WTC11 (cell line): ENCODE data around the gene PPP1R1B. TPM values are rescaled to one million over a fixed set of nuclear protein-coding genes. Genes with fewer than 3 reads are reported as not detected.

ENCODE experiments used
- ATAC-seq: fragments of 200-7000 bp; cut with Tn5 transposase; 2 replicates; pipeline ENCODE4 v1.10.0; 2021; ENCODE audit warnings: mild to moderate bottlenecking, moderate library complexity
- CTCF ChIA-PET: fragments of 300-600 bp; sonication (Branson Sonifier 250); formaldehyde crosslinking; loops from one replicate; lab custom pipeline; 2021; ENCODE audit warnings: antibody characterized with exemption; lab: Charles Lee
- POLR2A ChIA-PET: fragments of 350-600 bp; sonication (Branson Sonifier 250); formaldehyde crosslinking; loops from one replicate; lab custom pipeline; 2021; ENCODE audit warnings: antibody characterized with exemption; lab: Charles Lee
- DNase-seq: peaks from one replicate; pipeline ENCODE4 v3.0.0; 2021; ENCODE audit warnings: low spot score
- H3K27ac Mint-ChIP-seq: 2 replicates; pipeline ENCODE4 v1.8.0; 2021; ENCODE audit warnings: mixed read lengths
- H3K27me3 Mint-ChIP-seq: 2 replicates; pipeline ENCODE4 v1.8.0; 2021; ENCODE audit warnings: low read depth, mild to moderate bottlenecking, moderate library complexity, mixed read lengths
- H3K36me3 Mint-ChIP-seq: 2 replicates; pipeline ENCODE4 v1.8.0; 2021; ENCODE audit warnings: mixed read lengths
- H3K4me1 Mint-ChIP-seq: 2 replicates; pipeline ENCODE4 v1.8.0; 2022; ENCODE audit warnings: mixed read lengths
- H3K4me3 Mint-ChIP-seq: 2 replicates; pipeline ENCODE4 v1.8.0; 2021; ENCODE audit warnings: mild to moderate bottlenecking, moderate library complexity, mixed read lengths
- H3K9me3 Mint-ChIP-seq: 2 replicates; pipeline ENCODE4 v1.8.0; 2021; ENCODE audit warnings: mixed read lengths
- ARID4B ChIP-seq: sonication (generic); formaldehyde crosslinking; IDR thresholded peaks from 2 replicates; pipeline ENCODE4 v1.8.0; 2023; ENCODE audit warnings: missing genetic modification reagents, mild to moderate bottlenecking, borderline replicate concordance
- ATF1 ChIP-seq: sonication (generic); formaldehyde crosslinking; IDR thresholded peaks from 2 replicates; pipeline ENCODE4 v1.8.1; 2023; ENCODE audit warnings: mild to moderate bottlenecking, moderate library complexity, missing genetic modification reagents
- ATF6 ChIP-seq: sonication (generic); formaldehyde crosslinking; IDR thresholded peaks from 2 replicates; pipeline ENCODE4 v1.8.1; 2023; ENCODE audit warnings: mild to moderate bottlenecking, missing genetic modification reagents
- CREM ChIP-seq: sonication (generic); formaldehyde crosslinking; IDR thresholded peaks from 2 replicates; pipeline ENCODE4 v1.8.1; 2022; ENCODE audit warnings: mild to moderate bottlenecking, missing genetic modification reagents, moderate library complexity
- ETV6 ChIP-seq: sonication (generic); formaldehyde crosslinking; IDR thresholded peaks from 2 replicates; pipeline ENCODE4 v1.8.1; 2022; ENCODE audit warnings: mild to moderate bottlenecking, missing genetic modification reagents
- FOXP1 ChIP-seq: sonication (generic); formaldehyde crosslinking; IDR thresholded peaks from 2 replicates; pipeline ENCODE4 v1.8.0; 2022; ENCODE audit warnings: missing genetic modification reagents, mild to moderate bottlenecking, moderate library complexity, borderline replicate concordance
- GABPB1 ChIP-seq: sonication (generic); formaldehyde crosslinking; IDR thresholded peaks from 2 replicates; pipeline ENCODE4 v1.8.1; 2023; ENCODE audit warnings: mild to moderate bottlenecking, missing genetic modification reagents
- MAX ChIP-seq: sonication (generic); formaldehyde crosslinking; IDR thresholded peaks from 2 replicates; pipeline ENCODE4 v1.8.0; 2022; ENCODE audit warnings: mild to moderate bottlenecking, missing genetic modification reagents
- SMAD4 ChIP-seq: sonication (generic); formaldehyde crosslinking; IDR thresholded peaks from 2 replicates; pipeline ENCODE4 v1.8.0; 2022; ENCODE audit warnings: mild to moderate bottlenecking, missing genetic modification reagents
- SP1 ChIP-seq: sonication (generic); formaldehyde crosslinking; conservative IDR thresholded peaks from 2 replicates; pipeline ENCODE4 v1.8.1; 2022; ENCODE audit warnings: missing genetic modification reagents
- TEAD1 ChIP-seq: sonication (generic); formaldehyde crosslinking; IDR thresholded peaks from 2 replicates; pipeline ENCODE4 v1.8.0; 2022; ENCODE audit warnings: mild to moderate bottlenecking, missing genetic modification reagents
- ZNF281 ChIP-seq: sonication (generic); formaldehyde crosslinking; IDR thresholded peaks from 2 replicates; pipeline ENCODE4 v1.8.0; 2023; ENCODE audit warnings: mild to moderate bottlenecking, missing genetic modification reagents
- ZNF416 ChIP-seq: fragments of 250-450 bp; sonication (Bioruptor Pico); IDR thresholded peaks from 2 replicates; pipeline ENCODE4 v1.9.0; 2021; ENCODE audit warnings: mild to moderate bottlenecking, inconsistent platforms
- ZNF512 ChIP-seq: sonication (generic); formaldehyde crosslinking; IDR thresholded peaks from 2 replicates; pipeline ENCODE4 v1.8.1; 2022; ENCODE audit warnings: missing genetic modification reagents, borderline replicate concordance
- total RNA-seq: library from RNA; stranded (reverse); gene quantifications from 3 replicates; pipeline ENCODE4 v1.2.3, GENCODE V29; 2021

The PPP1R1B gene
- total RNA-seq, 1 experiment from 2014 or later, result 20.5 TPM

DNA sequence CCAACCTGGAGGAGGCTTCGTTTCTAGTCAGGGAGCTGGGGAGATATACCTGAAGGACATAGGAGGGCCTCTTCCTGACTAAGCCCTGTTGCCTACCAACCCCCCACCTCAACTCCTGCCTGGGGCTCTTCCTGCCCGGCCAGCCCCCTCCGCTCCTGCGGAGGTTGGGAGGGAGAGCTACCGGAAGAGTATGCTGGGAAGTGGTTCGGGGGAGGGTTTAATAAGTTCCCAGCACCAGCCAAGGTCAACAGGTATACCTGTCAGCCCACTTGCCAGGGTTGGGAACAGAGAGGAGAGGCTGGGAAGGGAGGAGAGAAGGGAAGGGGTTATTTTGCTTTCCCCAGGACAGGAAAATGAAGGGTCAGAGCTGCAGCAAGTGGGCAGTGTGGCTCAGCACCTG is 4.7 kb downstream of the PPP1R1B start:
- peak; percentile 49 for DNase-seq
- no peaks in the 10 kb centered on the region for H3K9me3 Mint-ChIP-seq
- TF ChIP-seq ATF6 (no peak), FOXP1 (CRISPR knock-in tag) (no peak), SMAD4 (no peak), ZNF281 (CRISPR knock-in tag) (peak; percentile 83), GABPB1 (CRISPR knock-in tag) (no peak), SP1 (CRISPR knock-in tag) (peak; percentile 63; the same call in 1 of the 2 replicates), TEAD1 (0 out of 2 replicates have a peak, but pooled peaks have one; percentile 71)
- peak overlapping the region; percentile 46 for H3K4me3 Mint-ChIP-seq
- H3K27me3 Mint-ChIP-seq, result peaks cover 18% of the 10 kb centered on the region
- H3K36me3 Mint-ChIP-seq, result no peaks in the 10 kb centered on the region
- ChIA-PET CTCF (interaction anchor here (0.7 to 23.6 kb wide), 14 partner anchors 8 to 322 kb away, joined by 3 to 876 read pairs (median 4); partner anchors contain the start of genes PNMT, PPP1R1B and TCAP), POLR2A (interaction anchor here (0.8 kb wide), 1 partner anchor 14 kb away, joined by 5 read pairs; no protein-coding TSS in a partner anchor)
- peak; percentile 76 for ATAC-seq
- H3K4me1 Mint-ChIP-seq, result peaks cover 84% of the 10 kb centered on the region
- peak overlapping the region; percentile 95 for H3K27ac Mint-ChIP-seq

DNA sequence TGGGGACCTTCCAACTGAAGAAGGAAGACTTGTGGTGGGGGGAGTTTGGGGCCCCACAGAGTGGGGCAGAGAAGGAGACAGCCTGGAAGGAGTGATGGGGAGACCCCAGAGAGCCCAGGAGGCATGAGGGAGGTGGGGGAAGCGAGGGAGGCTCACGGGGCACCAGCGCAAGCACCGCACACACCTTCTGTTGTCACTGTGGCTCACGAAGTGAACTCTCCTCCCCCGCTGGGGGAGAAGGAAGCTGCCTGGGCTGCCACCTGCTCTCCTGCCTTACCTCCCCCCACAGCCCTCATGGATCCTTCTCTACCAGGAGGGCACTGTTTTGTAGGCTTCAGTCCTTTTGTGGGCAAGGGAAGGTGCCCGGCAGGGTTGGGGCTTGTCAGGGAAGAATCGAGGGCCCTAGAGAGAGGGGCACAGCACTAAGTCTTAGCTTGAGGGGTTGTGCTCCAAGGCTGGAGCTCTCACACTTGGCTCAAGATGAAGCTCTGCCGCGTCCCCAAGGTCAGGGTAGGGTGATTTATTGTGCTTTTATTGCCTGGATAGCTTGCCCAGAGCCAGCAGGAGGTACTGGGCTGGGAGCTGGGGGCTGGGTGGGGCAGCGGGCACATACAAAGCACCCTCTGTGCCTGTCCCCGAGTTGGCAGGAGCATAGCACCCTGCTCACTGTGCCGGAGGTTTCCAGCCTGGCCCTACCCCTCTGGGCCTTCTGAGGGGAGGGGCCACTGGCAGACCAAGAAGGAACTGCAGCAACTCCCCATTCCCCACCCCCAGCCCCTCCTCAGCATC is 5.6 kb downstream of the PPP1R1B start:
- no peak for ATAC-seq
- H3K4me1 Mint-ChIP-seq, result peaks cover 85% of the 10 kb centered on the region
- no peaks in the 10 kb centered on the region for H3K9me3 Mint-ChIP-seq
- ChIA-PET POLR2A (interaction anchor here (0.5 to 0.7 kb wide), 2 partner anchors 22 to 373 kb away, joined by 3 to 7 read pairs; no protein-coding TSS in a partner anchor), CTCF (interaction anchor here (0.5 to 23.6 kb wide), 12 partner anchors 10 to 474 kb away, joined by 3 to 876 read pairs (median 5); partner anchors contain the start of genes ERBB2, MIEN1, PNMT and PPP1R1B)
- no peaks in the 10 kb centered on the region for H3K36me3 Mint-ChIP-seq
- DNase-seq, result no peak
- peak overlapping the region; percentile 76; the same call in 1 of the 2 replicates for H3K27ac Mint-ChIP-seq
- no peak overlapping the region for H3K4me3 Mint-ChIP-seq
- peaks cover 12% of the 10 kb centered on the region for H3K27me3 Mint-ChIP-seq
- TF ChIP-seq ZNF416 (CRISPR knock-in tag) (no peak), ARID4B (0 out of 2 replicates have a peak, but pooled peaks have one; percentile 27), MAX (CRISPR knock-in tag) (0 out of 2 replicates have a peak, but pooled peaks have one; percentile 31), ETV6 (no peak), ATF1 (CRISPR knock-in tag) (no peak), CREM (CRISPR knock-in tag) (no peak), ZNF512 (CRISPR knock-in tag) (no peak)
